ENCODE measurements around the gene MB21D2. TPM values are rescaled to one million over a fixed set of nuclear protein-coding genes. Genes with fewer than 3 reads are reported as not detected.

MB21D2 gene
- total and polyA plus RNA-seq, 2 experiments from 2014 or later, result 4.0 to 5.2 TPM

DNA sequence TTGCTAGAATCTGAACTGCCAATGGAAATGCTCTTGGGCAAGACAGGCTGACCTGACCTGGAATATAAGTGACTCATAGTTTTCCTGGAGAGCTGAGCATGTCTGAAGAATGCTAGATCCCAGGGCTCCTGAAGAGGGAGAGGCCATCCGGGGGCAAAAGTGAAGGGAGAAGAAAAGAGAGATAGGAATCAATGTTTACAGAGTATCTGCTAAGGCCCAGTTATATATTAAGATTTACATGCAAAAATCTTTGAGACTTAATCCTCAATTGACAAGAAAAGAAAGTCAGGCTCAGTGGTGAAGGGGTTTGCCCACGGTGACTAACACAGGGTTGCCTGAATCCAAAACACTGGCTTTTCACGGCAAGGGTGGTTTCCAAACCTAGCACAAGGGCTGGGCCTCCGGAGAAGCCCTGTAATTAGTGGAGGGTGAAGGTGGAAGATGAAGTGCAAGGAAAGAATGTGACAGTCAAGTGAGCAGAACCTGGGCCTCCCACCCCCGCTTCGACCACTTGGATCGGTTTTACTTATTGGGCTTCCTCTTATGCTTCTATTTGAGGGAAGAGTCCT lies 98.6 kb downstream of the MB21D2 start:
- Histone ChIP-seq H3K4me1 (ENCODE audit: low read depth) (no peaks in the 10 kb centered on the region), H3K27me3 (peaks cover 7% of the 10 kb centered on the region), H3K4me3 (no peak overlapping the region), H3K9me3 (ENCODE audit: low read depth) (no peaks in the 10 kb centered on the region), H3K27ac (no peak overlapping the region), H3K36me3 (no peaks in the 10 kb centered on the region)
- TF ChIP-seq, protein P1, sequence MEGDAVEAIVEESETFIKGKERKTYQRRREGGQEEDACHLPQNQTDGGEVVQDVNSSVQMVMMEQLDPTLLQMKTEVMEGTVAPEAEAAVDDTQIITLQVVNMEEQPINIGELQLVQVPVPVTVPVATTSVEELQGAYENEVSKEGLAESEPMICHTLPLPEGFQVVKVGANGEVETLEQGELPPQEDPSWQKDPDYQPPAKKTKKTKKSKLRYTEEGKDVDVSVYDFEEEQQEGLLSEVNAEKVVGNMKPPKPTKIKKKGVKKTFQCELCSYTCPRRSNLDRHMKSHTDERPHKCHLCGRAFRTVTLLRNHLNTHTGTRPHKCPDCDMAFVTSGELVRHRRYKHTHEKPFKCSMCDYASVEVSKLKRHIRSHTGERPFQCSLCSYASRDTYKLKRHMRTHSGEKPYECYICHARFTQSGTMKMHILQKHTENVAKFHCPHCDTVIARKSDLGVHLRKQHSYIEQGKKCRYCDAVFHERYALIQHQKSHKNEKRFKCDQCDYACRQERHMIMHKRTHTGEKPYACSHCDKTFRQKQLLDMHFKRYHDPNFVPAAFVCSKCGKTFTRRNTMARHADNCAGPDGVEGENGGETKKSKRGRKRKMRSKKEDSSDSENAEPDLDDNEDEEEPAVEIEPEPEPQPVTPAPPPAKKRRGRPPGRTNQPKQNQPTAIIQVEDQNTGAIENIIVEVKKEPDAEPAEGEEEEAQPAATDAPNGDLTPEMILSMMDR (IDR thresholded peaks at IDR 0.05; ENCODE audit: low read depth, low read length), result no peak
- peak; percentile 2 to 79 for DNase-seq (ENCODE audit: low read depth in 1 of 2, low spot score in 1 of 2)

DNA sequence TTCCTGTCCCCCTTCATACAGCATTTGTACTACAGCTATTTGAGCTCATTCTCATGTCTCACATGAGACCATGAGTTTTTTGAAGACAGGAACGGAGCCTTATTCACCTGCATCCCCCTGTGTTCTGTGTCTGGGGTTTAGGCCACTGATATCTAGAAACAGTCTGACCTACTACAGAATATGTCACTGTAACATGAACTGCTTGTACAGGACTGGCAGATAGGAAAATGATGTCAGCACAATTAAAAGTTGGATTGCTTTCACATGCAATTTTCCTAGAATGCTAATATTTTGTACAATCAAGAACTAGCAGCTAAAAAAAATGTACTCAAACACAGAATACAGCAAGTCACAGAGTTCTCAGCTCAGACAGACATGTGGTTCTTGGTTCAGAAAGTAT lies 99.5 kb downstream of the MB21D2 start:
- no peaks in the 10 kb centered on the region for H3K4me1 ChIP-seq (ENCODE audit: low read depth)
- TF ChIP-seq, protein P1 (IDR thresholded peaks at IDR 0.05; ENCODE audit: low read depth, low read length), result no peak
- DNase-seq (ENCODE audit: low read depth in 1 of 2, low spot score in 1 of 2), result no peak
- H3K36me3 ChIP-seq, result no peaks in the 10 kb centered on the region
- H3K4me3 ChIP-seq, result no peak overlapping the region
- H3K27me3 ChIP-seq, result peaks cover 7% of the 10 kb centered on the region
- no peak overlapping the region for H3K27ac ChIP-seq
- H3K9me3 ChIP-seq (ENCODE audit: low read depth), result no peaks in the 10 kb centered on the region

DNA sequence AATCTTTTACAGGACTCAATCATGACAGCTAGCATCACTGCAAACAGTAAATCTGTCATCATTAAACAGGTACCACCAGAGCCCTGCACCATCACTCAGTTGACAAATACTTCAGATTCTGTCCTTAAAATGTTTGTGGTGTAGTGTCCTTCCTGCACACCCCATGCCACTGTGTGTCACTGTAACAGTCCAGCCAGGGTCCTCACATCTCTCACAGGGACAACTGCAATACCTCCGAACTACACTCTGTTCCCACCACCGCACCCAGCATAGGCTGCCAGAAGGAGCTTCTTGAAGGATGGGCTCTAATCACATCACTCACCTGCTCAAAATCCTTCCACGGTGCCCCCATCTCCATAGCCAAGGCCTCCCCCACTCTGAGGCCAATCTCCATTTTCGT lies 100.2 kb downstream of the MB21D2 start:
- no peak for DNase-seq (ENCODE audit: low read depth in 1 of 2, low spot score in 1 of 2)
- Histone ChIP-seq H3K27me3 (peaks cover 7% of the 10 kb centered on the region), H3K4me3 (no peak overlapping the region), H3K4me1 (ENCODE audit: low read depth) (no peaks in the 10 kb centered on the region), H3K27ac (no peak overlapping the region), H3K9me3 (ENCODE audit: low read depth) (no peaks in the 10 kb centered on the region), H3K36me3 (no peaks in the 10 kb centered on the region)
- TF ChIP-seq, protein P1 (IDR thresholded peaks at IDR 0.05; ENCODE audit: low read depth, low read length), result no peak

DNA sequence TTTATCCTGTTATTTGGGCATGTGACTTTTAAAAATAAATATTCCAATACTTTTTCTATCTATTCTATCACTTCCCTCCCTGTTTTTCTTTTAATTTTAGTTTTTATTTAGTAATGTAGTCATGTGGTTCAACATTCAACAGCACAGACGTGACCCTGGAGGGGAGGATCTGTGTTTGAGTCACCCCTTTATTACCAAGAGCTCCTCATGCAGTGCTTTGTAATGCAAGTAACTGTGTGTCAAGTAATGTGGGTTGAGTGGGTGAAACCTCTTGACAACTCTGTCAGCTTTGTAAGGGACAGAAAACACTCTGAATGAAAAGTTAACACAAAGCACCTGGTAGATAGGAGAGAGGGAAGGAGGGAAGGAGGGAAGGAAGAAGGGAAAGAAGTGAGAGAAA lies 100.6 kb downstream of the MB21D2 start:
- H3K36me3 ChIP-seq, result no peaks in the 10 kb centered on the region
- no peak overlapping the region for H3K27ac ChIP-seq
- no peak overlapping the region for H3K4me3 ChIP-seq
- TF ChIP-seq, protein P1 (IDR thresholded peaks at IDR 0.05; ENCODE audit: low read depth, low read length), result no peak
- no peak for DNase-seq (ENCODE audit: low read depth in 1 of 2, low spot score in 1 of 2)
- H3K9me3 ChIP-seq (ENCODE audit: low read depth), result no peaks in the 10 kb centered on the region
- H3K27me3 ChIP-seq, result peaks cover 7% of the 10 kb centered on the region
- no peaks in the 10 kb centered on the region for H3K4me1 ChIP-seq (ENCODE audit: low read depth)

DNA sequence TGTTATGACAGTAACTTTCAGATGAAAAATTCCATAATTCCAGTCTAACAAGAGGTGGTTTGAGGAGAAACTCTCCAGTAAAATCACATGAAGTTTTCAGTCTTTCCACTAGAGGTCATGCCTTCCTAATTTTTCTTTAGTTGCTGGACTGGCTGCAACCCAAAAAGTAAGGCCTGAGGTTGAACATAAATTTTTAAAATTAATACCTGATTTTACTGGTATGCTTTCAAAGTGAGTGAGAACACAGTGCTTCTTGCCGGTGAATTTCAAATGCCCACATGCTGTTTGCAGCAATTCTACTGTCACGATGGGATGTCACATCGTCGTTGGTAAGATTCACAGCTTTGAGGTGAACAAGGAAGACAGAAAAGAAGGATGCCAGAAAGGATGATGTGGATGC lies 101.3 kb downstream of the MB21D2 start:
- TF ChIP-seq, protein P1 (IDR thresholded peaks at IDR 0.05; ENCODE audit: low read depth, low read length), result peak; percentile 63
- no peaks in the 10 kb centered on the region for H3K36me3 ChIP-seq
- H3K4me1 ChIP-seq (ENCODE audit: low read depth), result no peaks in the 10 kb centered on the region
- no peaks in the 10 kb centered on the region for H3K9me3 ChIP-seq (ENCODE audit: low read depth)
- peak; percentile 52 to 74 for DNase-seq (ENCODE audit: low read depth in 1 of 2, low spot score in 1 of 2)
- no peak overlapping the region for H3K4me3 ChIP-seq
- peaks cover 2% of the 10 kb centered on the region for H3K27me3 ChIP-seq
- H3K27ac ChIP-seq, result no peak overlapping the region
